HepG2 (cell line): ENCODE data around the gene NBL1. TPM values are rescaled to one million over a fixed set of nuclear protein-coding genes. Genes with fewer than 3 reads are reported as not detected.

Source experiments
- ATAC-seq: fragments of 200-7000 bp; cut with Tn5 transposase; 3 replicates; pipeline ENCODE4 v1.9.1; 2020; ENCODE audit warnings: mild to moderate bottlenecking, moderate library complexity
- BruUV-seq: library from RNA; stranded (reverse); fragments of 400-500 nt; replicated peaks from 2 replicates; lab custom pipeline; 2021; lab: Mats Ljungman, UMichigan
- CTCF ChIA-PET: fragments of 300-600 bp; formaldehyde crosslinking; extraction: SDS; loops from one replicate; lab custom pipeline; 2021; ENCODE audit warnings: low total read pairs, inconsistent platforms, low intra/inter-chr PET ratio; lab: Yijun Ruan, JAX
- POLR2A ChIA-PET: fragments of 350-600 bp; sonication (Branson Sonifier 250); formaldehyde crosslinking; loops from one replicate; lab custom pipeline; 2020; ENCODE audit warnings: antibody characterized with exemption, inconsistent platforms; lab: Yijun Ruan, JAX
- DNase-seq: peaks from one replicate; pipeline ENCODE4 v3.0.0-alpha.2; 2015; ENCODE audit warnings: low spot score
- FAIRE-seq: peaks from 3 replicates; lab custom pipeline; 2011; peaks lifted over from hg19 to GRCh38; lab: Jason Lieb, UNC
- H2AFZ ChIP-seq: one replicate; pipeline ENCODE4 v1.6.1; 2011; ENCODE audit warnings: low read length, inconsistent platforms
- H3K27ac ChIP-seq: fragments of 300-600 bp; 3 replicates; pipeline ENCODE4 v1.8.0; 2011; ENCODE audit warnings: mixed run types, mild to moderate bottlenecking, mixed read lengths, low read length, inconsistent platforms; ENCODE audit not compliant: insufficient read depth; ENCODE audit errors: extremely low read length
- H3K27me3 ChIP-seq, 2 experiments: fragments of 200-600 bp in 1 of 2; 2 replicates in 1 of 2; 3 replicates in 1 of 2; pipeline versions ENCODE4 v1.6.0 to v1.8.0; 2011; ENCODE audit warnings: low read length in 2 of 2, mild to moderate bottlenecking in 2 of 2, moderate library complexity in 2 of 2, inconsistent platforms in 1 of 2; ENCODE audit not compliant: insufficient read depth in 2 of 2, control insufficient read depth in 1 of 2
- H3K36me3 ChIP-seq, 2 experiments: fragments of 200-600 bp in 1 of 2; replicated peaks in 1 of 2; 2 replicates in 1 of 2; 3 replicates in 1 of 2; pipeline versions ENCODE4 v1.5.1 to v1.8.0; 2011; ENCODE audit warnings: low read length in 2 of 2, inconsistent platforms in 1 of 2; ENCODE audit not compliant: insufficient read depth in 2 of 2, control insufficient read depth in 1 of 2
- H3K4me1 ChIP-seq: 2 replicates; pipeline ENCODE4 v1.5.1; 2012; ENCODE audit warnings: low read length, inconsistent platforms; ENCODE audit not compliant: insufficient read depth
- H3K4me2 ChIP-seq: 2 replicates; pipeline ENCODE4 v1.6.0; 2011; ENCODE audit warnings: low read depth, low read length, inconsistent platforms
- H3K4me3 ChIP-seq, 3 experiments: fragments of 200-600 bp in 1 of 3; sonication (generic), shearing (Covaris generic) in 1 of 3; replicated peaks in 1 of 3; 2 replicates each; pipeline ENCODE4 v1.5.1; 2011 to 2016; ENCODE audit warnings: low read length in 3 of 3, inconsistent platforms in 2 of 3, low read depth in 2 of 3, mild to moderate bottlenecking in 2 of 3, control low read depth in 1 of 3, mixed read lengths in 1 of 3; ENCODE audit not compliant: insufficient read depth in 1 of 3
- H3K79me2 ChIP-seq: one replicate; pipeline ENCODE4 v1.6.1; 2011; ENCODE audit warnings: low read length, inconsistent platforms; ENCODE audit not compliant: insufficient read depth
- H3K9ac ChIP-seq: 2 replicates; pipeline ENCODE4 v1.6.0; 2011; ENCODE audit warnings: mild to moderate bottlenecking, low read depth, low read length, inconsistent platforms; ENCODE audit not compliant: insufficient read depth
- H3K9me3 ChIP-seq: 2 replicates; pipeline ENCODE4 v1.5.1; 2012; ENCODE audit warnings: mild to moderate bottlenecking, low read length
- H4K20me1 ChIP-seq: 2 replicates; pipeline ENCODE4 v1.6.0; 2011; ENCODE audit warnings: inconsistent platforms, mild to moderate bottlenecking, low read length, moderate library complexity; ENCODE audit not compliant: insufficient read depth
- ZNF614 ChIP-seq: IDR thresholded peaks from 2 replicates; pipeline ENCODE4 v1.6.1; 2018; ENCODE audit warnings: missing biosample characterization, missing genetic modification reagents, inconsistent platforms, borderline replicate concordance
- ZNF629 ChIP-seq: sonication (generic); formaldehyde crosslinking; conservative IDR thresholded peaks from 2 replicates; pipeline ENCODE4 v1.5.0; 2020; ENCODE audit warnings: missing genetic modification reagents
- ZNF768 ChIP-seq: sonication (generic); formaldehyde crosslinking; IDR thresholded peaks from 2 replicates; pipeline ENCODE4 v1.4.0; 2020; ENCODE audit warnings: missing genetic modification reagents
- WGBS: methylation state at CpG from one replicate; pipeline ENCODE4 v1.1.6; 2017; ENCODE audit warnings: low lambda C conversion rate; 5-methylcytosine and 5-hydroxymethylcytosine counted together
- in situ Hi-C: cut with HindIII; loops from 2 replicates; pipeline ENCODE4 v1.10.0; 2017; ENCODE audit warnings: low pct_unique_long_range_greater_than_20kb; ENCODE audit not compliant: extremely low pct_ligation_motif_present
- intact Hi-C: fragments of 100-400 bp; cut with micrococcal nuclease; formaldehyde crosslinking; loops from one replicate; pipeline ENCODE4 v1.10.0; 2022; ENCODE audit not compliant: unreplicated experiment
- polyA plus RNA-seq, 8 experiments: library from polyadenylated mRNA; depleted of rRNA in 3 of 8; stranded (reverse) in 7 of 8; unstranded in 1 of 8; fragments of >200 nt; fragmentation: Illumina TruSeq in 4 of 8; extraction: Trizol in 4 of 8; gene quantifications; 2 replicates each; pipeline versions ENCODE4 v1.2.1 to v1.2.3, GENCODE V29; 2011 to 2016; ENCODE audit warnings: low read depth in 4 of 8, missing spikeins in 1 of 8, mixed read lengths in 1 of 8; ENCODE audit not compliant: insufficient read depth in 1 of 8
- total RNA-seq, 5 experiments: library from RNA; depleted of rRNA; stranded (reverse); fragments of >200 nt; fragmentation: Illumina TruSeq; extraction: Trizol; gene quantifications; 2 replicates each; pipeline ENCODE4 v1.2.3, GENCODE V29; 2016; ENCODE audit warnings: low read depth in 1 of 5
- TF ChIP-seq, protein P1 (sequence below): sonication (generic); formaldehyde crosslinking; IDR thresholded peaks from 2 replicates; pipeline ENCODE4 v1.8.1; 2022; ENCODE audit warnings: mild to moderate bottlenecking, missing genetic modification reagents

Gene NBL1
- total and polyA plus RNA-seq, 2 of the 13 experiments (the other 11 are each of a cell fraction or from before 2014, with no cell fraction given): 2.7 to 13.8 TPM

DNA sequence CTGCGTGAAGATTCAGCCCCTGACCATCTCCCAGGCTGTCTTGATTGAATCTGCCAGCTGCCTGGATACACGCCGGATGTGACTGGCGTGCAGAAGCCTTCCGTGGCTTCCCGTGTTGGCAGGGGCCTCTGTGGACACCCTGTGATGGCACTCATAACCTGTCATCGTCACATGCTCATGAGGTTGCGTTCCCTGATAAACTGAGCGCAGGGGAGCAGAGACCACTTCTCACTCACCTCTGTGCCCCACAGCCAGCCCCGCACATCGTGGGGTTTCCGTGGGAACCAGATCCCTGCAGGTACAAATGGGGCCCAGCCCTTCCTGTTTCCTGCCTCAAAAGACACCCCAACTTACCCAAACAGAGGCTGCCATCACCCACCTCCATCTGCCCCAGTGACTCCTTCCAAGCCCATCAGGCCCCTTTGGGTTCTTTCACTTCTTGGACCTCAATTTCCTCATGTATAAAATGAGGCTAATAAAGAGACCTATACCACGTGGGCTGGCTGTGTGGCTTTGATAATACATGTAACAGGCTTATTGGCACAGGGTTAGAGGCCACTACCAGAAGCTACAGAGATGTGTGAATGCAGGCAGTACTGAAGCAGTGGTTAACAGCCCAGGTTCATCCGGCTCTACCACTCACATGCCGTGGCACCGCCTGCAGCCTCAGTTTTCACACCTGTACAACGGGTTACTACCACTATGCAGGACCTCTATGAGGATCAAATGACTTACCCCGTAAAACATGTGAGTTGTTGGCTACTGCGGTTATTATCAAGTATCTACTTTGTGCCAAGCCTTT is 44.1 kb downstream of the NBL1 start:
- H3K27me3 ChIP-seq: no peaks in the 10 kb centered on the region; a peak in 1 of 5 replicates
- H3K9me3 ChIP-seq: no peaks in the 10 kb centered on the region
- in situ Hi-C loops (no loop called here), intact Hi-C loops (no loop called here)
- H3K27ac ChIP-seq: no peak overlapping the region
- no peak overlapping the region for H2AFZ ChIP-seq
- TF ChIP-seq, protein P1, sequence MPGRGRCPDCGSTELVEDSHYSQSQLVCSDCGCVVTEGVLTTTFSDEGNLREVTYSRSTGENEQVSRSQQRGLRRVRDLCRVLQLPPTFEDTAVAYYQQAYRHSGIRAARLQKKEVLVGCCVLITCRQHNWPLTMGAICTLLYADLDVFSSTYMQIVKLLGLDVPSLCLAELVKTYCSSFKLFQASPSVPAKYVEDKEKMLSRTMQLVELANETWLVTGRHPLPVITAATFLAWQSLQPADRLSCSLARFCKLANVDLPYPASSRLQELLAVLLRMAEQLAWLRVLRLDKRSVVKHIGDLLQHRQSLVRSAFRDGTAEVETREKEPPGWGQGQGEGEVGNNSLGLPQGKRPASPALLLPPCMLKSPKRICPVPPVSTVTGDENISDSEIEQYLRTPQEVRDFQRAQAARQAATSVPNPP (CRISPR knock-in tag): no peak
- peak; percentile 59 for TF ChIP-seq ZNF629 (CRISPR knock-in tag)
- CTCF ChIA-PET: no interaction called here
- WGBS: 72% methylated on average over 13 of the region's 19 CpGs
- FAIRE-seq (no peak), DNase-seq (no peak), ATAC-seq (no peak)
- no peaks in the 10 kb centered on the region for H3K36me3 ChIP-seq
- no peak overlapping the region for H3K4me3 ChIP-seq
- no peaks in the 10 kb centered on the region for H4K20me1 ChIP-seq
- H3K4me2 ChIP-seq: no peak overlapping the region
- H3K9ac ChIP-seq: no peak overlapping the region
- POLR2A ChIA-PET: no interaction called here
- no peaks in the 10 kb centered on the region for H3K4me1 ChIP-seq
- no TSS peak for BruUV-seq
- H3K79me2 ChIP-seq: no peaks in the 10 kb centered on the region

DNA sequence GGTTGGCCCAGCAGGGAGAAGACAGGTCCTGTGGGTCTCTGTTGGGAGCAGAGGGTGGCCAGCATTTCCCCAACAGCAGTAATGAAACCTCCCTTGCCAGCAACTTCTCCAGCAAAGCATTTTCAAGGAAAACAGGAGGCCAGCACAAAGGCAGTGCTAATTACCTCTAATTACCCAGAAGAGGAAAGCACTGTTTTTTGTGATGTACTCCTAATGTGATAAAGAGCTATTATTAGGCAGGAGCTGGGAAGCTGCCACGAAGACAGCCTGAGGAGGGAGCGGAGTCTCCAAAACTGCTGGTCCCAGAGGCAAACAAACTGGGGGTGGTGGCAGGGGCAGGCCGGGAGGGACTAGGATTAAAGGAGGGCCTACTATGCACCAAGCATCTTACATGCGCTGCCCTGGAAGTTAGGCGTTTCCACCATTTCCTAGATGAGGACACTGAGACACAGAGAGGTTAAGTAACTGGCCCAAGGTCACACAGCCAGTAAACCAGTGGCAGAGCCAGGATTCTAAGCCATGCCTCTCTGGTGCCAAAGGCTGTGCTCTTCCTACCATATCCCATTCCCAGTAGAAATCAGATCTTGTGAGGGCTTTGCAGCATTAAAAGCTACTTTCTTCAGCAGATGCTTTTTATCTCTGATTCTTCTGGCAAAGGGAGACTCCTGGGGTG is 45.1 kb downstream of the NBL1 start:
- FAIRE-seq (no peak), ATAC-seq (no peak), DNase-seq (no peak)
- H3K27me3 ChIP-seq: no peaks in the 10 kb centered on the region; a peak in 1 of 5 replicates
- intact Hi-C loops: no loop called here
- H2AFZ ChIP-seq: no peak overlapping the region
- no peak overlapping the region for H3K27ac ChIP-seq
- no peak overlapping the region for H3K4me2 ChIP-seq
- H3K9me3 ChIP-seq: no peaks in the 10 kb centered on the region
- no peaks in the 10 kb centered on the region for H3K79me2 ChIP-seq
- H3K4me1 ChIP-seq: no peaks in the 10 kb centered on the region
- TF ChIP-seq ZNF768: peak; percentile 93
- TF ChIP-seq ZNF614 (CRISPR knock-in tag): no peak
- BruUV-seq: no TSS peak
- ChIA-PET POLR2A (no interaction called here), CTCF (no interaction called here)
- 83% methylated on average over 5 of the region's 5 CpGs for WGBS
- no peak overlapping the region for H3K4me3 ChIP-seq
- no peaks in the 10 kb centered on the region for H3K36me3 ChIP-seq
- H4K20me1 ChIP-seq: no peaks in the 10 kb centered on the region
- in situ Hi-C loops: no loop called here
- no peak overlapping the region for H3K9ac ChIP-seq
